Measurements from ENCODE around the gene MYH1.

Gene MYH1

DNA sequence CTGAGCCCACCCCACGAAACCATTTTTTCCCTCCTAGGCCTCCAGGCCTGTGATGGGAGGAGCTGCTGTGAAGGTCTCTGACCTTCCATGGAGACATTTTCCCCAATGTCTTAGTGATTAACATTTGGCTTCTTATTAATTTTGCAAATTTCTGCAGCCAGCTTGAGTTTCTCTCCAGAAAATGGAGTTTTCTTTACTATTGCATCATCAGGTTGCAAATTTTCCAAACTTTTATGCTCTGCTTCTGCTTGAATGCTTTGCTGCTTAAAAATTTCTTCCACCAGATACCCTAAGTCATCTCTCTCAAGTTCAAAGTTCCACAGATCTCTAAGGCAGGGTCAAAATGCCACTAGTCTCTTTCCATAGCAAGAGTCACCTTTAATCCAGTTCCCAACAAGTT is 36.1 kb downstream of the MYH1 start:
- DNase-seq (ENCODE audit: low spot score), result no peak

DNA sequence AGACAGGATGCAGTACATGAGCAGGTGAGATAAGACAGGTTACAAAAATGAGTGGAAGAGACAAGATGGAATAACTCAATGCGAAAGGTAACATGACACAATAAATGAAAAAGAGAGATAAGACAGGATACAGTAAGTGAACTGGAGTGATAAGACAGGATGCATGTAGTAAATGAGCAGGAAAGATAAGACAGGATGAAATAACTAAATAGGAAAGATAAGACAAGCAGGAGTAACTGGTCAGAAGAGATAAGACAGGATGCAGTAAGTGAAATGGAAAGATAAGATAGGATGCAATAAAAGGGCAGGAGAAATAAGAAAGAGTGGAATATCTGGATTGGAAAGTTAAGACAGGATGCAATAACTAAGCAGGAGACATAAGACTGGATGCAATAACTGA is 40.6 kb downstream of the MYH1 start:
- DNase-seq (ENCODE audit: low spot score), result no peak

DNA sequence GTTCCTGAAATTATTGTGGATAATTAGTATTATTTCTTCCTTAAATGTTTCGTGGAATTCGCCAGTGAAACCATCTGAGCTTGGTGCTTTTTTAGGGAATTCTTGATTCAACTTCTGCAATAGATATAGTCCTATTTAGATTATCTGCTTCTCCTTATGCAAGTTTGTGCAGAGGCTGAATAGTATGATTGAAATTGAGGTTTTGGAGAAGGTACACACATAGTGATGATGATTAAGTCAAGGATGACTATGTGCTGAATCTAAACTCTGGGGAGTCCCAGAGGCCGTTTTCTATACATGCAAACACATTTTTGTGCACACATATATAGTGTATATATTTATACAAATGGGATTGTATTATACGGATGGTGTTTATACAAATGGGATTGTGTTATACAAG is 43.8 kb downstream of the MYH1 start:
- DNase-seq (ENCODE audit: low spot score), result no peak

DNA sequence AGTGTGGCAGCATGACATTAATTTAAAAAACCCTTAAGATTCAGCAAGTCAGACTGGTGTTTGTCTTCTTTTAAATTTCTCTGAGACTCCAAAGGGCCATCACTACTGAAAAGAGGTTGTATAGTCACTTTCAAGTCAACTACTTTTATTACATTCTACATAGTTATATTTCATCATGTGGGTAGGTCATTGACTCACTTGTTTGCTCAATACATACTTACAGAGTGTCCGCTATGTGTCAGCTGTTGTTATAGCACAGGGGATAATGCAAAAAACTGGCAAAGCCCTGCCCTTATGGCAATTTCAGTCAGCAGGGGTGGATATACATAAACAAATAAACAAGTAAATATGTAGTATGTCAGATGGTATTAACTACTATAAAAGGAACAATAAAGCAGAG is 46.5 kb downstream of the MYH1 start:
- DNase-seq (ENCODE audit: low spot score), result no peak

DNA sequence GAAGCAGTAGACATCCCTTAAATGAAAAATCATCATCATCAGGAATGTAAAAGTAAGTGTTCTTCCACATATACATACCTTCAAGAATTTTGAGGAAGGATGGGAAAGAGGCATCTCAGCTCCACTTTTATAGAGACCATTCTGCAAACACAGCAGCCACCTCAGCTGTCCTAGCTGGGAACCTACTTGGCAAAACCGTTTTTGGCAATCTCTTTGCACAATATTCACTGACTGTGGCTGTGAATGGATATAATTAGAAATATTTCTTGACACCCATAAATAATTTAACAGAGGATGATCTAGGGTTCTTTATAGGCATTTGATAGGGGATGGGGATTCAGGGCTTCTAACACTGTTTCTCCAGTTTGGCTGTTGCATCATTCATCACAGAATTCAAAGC is 48.9 kb downstream of the MYH1 start, which contains the start of gene MYH4:
TSS of gene MYH4 (minus strand) at position 101 of the 400 bp plus-strand sequence. CDS start 2,814 bp downstream, outside the sequence.
- no peak for DNase-seq (ENCODE audit: low spot score)

DNA sequence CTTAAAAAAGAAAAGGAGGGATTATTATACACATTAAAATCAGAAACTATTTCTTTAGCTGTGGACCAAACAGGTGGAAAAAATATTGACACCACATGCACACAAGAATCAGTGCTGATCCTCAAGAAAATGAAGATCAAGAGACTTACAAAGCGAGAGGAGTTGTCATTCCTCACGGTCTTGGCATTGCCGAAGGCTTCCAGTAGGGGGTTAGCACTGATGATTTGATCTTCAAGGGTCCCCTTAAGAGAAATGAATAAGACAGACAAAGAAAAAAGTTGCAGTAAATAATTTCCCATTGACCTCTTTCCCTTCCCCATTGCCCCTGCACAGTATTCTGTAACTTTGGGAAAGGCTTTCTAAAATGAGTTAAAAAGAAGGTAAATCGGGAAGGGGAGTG is 54.9 kb downstream of the MYH1 start:
- no peak for DNase-seq (ENCODE audit: low spot score)

DNA sequence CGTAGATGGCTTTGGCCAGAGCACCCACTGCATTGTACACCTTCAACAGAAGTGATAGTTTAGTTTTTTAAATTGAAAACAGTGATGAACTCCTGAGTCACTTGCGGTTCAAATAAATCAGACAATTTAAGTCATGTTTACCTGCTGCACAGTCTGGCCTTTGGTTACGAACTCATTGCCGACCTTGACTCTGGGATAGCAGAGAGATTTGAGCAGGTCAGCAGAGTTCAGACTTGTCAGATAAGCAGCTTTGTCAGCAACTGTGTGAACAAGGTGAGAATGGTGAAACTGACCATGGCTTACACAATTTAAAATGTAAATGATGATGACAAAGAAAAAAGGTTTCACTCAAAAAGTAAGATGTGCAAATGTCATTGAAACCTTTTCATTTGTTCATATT is 58.3 kb downstream of the MYH1 start:
- no peak for DNase-seq (ENCODE audit: low spot score)

DNA sequence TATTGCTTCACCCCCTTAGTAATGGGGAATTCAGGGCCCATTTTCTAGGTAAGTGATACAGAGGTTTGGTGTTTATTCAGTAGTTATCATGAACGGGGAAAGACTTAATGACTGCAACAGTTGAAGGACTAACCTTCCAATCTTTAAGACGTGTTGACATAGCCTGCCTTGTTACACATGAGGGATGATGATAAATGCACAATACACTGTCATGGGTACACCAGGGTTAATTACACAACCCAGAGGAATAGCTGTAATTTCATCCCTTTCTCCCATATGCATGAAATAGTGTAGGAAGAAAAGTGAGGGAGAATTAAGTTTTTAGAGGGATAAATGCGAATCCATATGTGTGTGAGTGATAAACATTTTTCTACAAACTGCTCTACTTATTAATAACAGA is 59.6 kb downstream of the MYH1 start:
- no peak for DNase-seq (ENCODE audit: low spot score)

DNA sequence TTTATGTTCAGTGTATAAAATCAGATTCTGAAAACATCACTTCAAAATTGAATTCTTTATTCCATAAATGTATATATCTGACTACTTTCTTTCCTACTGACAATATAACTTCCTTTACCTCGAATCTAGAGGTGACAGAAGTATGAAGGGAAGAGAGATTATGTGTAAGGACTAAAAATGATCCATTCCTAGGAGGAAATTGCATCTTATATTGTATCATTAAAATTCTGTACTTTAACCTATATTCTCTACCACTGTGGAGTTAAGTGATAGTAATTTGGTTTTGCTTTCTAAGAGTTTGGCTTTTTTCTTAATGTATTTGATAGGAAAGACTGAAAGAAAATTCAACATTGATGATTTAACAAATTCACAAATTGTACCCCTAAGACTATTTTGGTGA is 60.4 kb downstream of the MYH1 start:
- DNase-seq (ENCODE audit: low spot score), result no peak

DNA sequence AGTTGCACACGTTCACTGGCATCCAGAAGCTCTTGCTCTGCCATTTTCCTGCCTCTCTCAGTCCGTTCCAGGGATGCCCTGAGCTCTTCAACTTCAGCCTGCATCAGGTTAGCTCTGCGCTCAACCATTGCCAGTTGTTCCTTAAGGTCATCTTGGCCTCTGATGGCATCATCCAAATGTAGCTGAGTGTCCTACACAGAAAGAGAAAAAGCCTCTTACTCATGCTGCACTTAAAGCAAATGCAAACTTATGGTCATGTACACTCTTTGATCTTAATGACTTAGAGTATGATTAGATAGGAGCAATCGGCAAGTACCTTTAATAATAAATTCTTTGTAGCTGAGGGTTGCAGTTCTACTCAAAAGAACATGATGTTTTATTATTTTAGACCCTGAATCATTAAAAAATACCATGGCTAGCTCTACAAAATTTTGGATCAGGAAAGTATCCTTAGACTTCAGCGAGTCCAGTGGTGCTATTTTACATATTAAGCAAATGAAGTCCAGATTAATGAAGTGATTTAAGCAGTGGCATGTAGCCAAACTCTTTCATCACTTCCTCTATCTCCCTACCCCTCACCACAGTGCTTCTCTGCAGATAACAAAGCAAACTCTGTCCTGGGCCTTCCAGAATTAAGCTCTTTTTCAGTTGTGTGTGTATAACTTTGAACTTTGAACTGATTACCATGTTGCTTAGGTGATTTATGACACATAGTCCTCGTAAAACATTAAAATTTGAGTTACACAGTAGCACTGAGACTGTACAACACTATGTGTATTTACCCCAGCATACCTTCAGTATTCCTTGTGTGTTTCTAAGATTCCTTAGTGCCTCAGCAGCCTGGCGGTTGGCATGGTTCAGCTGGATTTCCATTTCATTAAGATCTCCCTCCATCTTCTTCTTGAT is 71.1 kb downstream of the MYH1 start:
- no peak for DNase-seq (ENCODE audit: low spot score)
